OCI-LY3 (cell line): ENCODE measurements around the gene PDGFC.

Experiments used
- EZH2phosphoT487 ChIP-seq: fragments of 200-600 bp; shearing (Covaris generic); IDR thresholded peaks from 2 replicates; pipeline ENCODE4 v1.6.1; 2018; ENCODE audit warnings: antibody characterized with exemption, mixed run types, low read depth
- TF ChIP-seq, protein P1 (sequence below): fragments of 200-600, 300-600 bp; sonication (generic); IDR thresholded peaks from 2 replicates; pipeline ENCODE4 v1.5.1; 2014; ENCODE audit warnings: antibody characterized with exemption, low read length, low read depth

DNA sequence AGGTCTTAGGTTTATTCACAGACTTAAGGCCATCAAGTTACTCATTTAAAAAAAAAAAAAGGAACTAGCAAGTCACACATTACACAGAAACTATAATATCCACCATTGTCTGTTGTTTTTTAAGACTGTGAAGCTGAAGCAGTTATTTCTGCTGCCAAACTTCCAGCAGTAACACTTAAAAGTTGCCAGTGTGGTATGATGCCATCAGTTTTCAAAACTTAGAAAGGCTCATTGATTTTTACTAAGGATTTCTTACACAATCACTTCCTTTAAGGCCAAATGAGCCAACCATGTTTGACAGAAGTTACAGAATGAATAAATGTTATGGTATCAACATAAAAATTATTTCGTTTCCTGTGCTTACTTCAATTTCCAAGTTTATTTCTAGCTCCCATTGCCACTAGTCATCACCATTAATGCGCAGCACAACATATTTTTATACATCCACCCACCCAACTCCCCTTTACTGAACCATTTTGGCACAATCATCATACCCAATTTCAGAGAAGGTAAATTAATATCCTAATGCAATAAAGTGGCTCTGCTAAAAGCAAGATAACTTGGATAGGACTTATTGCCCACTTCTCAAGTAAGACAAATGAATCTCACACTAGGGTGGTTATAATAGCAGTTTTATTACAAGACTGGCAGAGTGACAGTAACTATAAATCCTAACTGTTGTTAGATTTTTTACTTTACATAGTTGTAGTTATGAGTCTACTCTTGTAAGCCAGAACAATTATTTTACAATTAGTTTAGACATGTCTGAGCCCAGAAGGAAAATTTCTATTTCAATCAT lies 13.1 kb downstream of the PDGFC start:
- TF ChIP-seq, protein P1, sequence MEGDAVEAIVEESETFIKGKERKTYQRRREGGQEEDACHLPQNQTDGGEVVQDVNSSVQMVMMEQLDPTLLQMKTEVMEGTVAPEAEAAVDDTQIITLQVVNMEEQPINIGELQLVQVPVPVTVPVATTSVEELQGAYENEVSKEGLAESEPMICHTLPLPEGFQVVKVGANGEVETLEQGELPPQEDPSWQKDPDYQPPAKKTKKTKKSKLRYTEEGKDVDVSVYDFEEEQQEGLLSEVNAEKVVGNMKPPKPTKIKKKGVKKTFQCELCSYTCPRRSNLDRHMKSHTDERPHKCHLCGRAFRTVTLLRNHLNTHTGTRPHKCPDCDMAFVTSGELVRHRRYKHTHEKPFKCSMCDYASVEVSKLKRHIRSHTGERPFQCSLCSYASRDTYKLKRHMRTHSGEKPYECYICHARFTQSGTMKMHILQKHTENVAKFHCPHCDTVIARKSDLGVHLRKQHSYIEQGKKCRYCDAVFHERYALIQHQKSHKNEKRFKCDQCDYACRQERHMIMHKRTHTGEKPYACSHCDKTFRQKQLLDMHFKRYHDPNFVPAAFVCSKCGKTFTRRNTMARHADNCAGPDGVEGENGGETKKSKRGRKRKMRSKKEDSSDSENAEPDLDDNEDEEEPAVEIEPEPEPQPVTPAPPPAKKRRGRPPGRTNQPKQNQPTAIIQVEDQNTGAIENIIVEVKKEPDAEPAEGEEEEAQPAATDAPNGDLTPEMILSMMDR, result no peak
- TF ChIP-seq EZH2phosphoT487, result no peak
